ENCODE results near the gene TCEA2.

The TCEA2 gene

DNA sequence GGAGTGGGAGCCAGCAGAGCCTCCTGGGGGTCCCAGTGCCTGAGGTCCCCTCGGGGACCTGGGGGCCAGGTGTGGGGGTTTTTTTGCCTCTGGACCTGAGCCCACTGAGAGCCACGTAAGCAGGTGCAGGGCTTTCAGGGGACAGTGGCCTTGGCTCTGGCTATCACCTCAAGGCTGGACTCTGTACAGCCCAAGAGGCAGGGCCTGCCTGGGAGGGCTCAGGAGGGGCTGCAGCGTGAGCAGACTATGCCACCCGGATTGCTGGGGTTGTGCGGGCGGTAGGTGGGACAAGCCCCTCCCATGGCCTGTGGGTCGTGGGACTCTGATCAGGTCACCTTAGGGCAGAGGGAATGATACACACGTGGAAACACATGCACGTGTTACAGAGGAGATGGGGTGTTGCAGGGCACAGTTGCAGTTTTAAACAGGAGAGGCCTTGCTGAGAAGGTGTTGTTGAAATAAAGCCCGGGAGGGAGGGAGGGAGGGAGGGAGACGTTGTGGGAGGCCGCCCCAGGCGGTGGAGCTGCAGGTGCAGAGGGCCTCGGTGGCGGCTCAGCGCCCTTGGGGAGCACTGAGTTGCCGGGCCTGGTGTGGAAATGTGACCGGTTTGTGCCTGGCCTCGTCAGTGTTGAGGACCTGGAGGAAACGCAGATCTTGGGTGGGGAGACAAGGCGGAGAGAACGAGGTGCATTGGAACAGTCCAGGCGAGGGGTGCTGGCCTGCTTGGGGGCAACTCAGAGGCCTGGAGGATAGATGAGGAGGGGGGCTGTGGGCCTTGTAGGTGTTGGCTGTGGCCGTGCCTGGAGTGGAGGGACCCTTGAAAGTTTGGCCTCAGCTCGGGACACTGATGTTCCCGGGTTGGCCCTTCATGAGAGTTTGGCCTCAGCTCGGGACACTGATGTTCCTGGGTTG is 2.3 kb downstream of the TCEA2 start:
- DNase-seq (ENCODE audit: low read depth) = no peak

DNA sequence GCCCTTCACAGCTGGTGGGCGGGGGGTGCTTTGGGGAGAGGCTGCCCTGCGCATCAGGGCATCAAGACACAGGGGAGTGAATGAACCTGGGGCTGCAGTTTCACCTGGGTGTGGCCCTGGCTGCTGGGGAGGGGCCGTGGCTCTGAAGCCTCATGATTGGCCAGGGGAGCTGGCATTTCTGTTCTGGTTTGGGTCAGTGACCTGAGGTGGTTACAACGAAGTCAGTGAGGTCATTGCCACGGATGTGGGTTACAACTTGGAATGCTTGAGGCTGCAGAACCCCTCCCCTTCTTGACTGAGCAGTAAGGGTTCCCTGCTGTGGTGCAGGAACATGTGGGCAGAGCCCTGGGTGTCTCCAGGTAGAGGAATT is 3.0 kb downstream of the TCEA2 start:
- no peak for DNase-seq (ENCODE audit: low read depth)

DNA sequence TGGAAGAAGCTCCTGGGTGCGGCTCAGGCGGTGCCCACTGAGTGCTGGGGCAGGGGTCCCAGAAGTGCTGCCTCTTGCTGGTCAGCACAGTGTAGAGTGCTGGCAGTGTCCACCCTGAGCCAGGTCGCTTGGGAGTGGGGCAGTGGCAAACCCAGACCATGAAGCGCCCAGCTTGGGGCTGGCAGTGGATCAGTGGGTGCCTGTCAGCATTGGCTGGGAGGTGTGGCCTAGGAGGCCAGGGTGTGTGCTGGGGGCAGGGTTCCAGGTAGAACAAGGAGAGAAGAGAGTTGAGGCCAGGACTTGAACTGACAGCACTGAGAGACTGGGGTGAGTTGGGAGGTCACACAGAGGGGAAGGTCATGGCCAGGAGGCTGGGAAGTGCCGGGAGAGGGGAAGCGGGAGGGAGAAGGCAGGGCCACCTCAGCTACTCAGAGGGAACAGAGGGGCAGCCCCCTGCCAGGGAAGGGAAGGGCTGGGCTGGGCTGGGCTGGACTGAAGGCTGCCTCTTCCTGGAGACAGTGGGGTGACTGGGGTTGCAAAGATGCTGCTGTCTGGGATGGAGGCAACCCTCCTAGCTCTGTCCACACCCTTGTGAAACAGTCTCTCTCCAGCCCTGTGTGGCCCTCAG is 4.1 kb downstream of the TCEA2 start:
- no peak for DNase-seq (ENCODE audit: low read depth)

DNA sequence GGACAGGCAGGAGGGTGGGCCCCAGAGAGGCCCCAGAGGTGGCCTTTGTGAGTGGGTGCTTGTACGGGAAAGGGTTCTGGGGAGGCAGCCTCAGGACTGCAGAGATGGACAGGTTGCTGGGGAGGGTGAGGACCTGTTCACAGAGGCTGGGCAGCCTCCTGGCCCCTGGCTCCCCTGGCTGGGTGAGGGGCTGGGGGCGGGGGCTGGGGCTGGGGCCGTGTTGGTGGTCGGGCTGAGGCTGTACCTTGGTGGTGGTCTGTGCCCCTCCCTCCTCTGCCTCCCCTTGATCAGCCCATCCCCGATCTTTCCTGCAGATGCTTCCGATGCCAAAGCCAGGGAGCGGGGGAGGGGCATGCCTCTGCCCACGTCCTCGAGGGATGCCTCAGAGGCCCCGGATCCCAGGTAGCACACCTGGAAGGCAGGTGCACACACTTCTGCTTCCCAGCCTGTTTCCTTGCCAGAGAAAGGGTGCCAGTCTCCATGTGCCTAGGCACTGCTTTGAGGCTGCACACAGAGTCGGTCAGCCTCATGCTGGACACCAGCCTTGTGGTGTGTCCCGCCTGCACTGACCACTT is 4.8 kb downstream of the TCEA2 start:
- no peak for DNase-seq (ENCODE audit: low read depth)

DNA sequence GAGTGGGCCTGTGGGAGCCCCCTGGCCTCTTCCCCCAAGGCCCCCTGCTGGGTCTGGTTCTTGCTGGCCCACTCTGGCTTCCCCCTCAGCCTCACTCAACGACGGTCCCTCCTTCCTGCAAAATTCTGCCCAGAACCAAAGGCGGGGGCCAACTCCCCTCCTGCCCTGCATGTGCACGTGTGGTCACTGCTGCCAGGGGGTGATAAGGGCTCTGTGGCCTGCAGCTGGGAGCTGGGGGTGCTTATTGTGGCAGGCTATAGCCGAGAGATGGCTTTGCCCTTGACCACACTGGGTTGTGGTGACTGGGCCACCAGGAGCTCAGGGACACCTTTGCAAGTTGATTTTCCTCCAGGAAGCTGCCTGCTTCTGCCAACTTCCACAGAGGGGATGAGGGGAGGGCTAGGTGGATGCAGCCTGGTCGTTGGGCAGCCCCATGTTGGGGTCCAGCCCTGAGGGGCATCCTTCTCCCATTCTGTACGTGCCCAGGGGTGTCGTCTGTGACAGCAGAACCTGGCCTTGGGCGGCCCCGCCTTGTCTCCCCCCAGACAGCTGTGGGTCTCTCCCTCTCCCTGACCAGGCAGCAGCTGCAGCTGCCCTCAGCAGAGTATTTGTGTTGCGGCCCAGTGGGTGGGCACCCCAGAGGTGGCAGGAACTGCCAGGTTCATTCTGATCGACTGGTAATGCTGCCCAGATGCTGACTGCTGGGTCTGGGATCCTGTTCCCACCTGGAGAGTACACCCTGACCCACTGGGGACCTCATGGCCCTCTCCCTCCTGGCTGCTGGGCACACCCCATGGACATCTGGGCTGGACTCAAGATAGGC is 5.6 kb downstream of the TCEA2 start:
- no peak for DNase-seq (ENCODE audit: low read depth)

DNA sequence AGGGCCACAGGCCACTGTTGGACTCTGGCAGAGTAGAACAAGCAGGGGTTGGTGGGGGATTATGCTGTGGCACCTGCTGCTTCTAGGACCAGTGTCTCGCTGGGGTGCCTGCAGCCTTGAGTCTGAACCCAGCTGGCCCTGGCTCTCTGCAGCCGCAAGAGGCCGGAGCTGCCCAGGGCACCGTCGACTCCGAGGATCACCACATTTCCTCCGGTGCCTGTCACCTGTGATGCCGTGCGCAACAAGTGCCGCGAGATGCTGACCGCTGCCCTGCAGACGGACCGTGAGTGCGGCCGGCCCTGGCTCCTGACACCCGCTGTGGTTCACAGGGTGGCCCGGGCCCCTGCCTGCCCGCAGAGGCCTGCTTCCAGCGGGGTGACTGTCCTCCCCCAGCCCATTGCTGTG is 6.2 kb downstream of the TCEA2 start:
- DNase-seq (ENCODE audit: low read depth) = no peak

DNA sequence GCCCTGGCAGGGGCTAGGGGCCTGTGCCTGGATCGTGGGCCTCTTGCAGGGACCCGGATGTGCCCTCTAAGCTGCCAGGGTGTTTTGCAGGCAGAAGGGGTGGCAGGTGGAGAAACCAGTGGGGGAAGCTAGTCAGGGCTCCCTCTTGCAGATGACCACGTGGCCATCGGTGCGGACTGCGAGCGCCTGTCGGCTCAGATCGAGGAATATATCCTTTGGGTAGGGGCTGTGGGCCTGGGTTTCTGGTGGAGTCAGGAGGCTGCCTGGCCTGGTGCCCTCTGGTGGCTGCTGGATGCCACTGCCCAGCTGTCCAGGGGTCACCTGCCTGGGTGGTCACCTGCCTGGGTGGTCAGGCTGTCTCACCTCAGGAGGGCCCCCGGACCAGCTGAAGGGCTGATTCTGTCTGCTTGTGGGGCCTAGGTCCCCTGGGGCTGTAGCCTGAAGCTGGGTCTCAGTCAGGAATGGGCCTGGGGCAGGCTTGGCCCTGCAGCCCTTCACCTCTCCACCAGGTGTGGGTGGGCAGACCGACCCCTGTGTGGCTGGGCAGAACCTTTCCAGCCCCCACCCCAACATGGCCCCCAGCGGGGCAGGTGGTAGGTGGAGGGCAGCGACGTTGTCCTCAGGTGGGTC is 6.7 kb downstream of the TCEA2 start:
- no peak for DNase-seq (ENCODE audit: low read depth)

DNA sequence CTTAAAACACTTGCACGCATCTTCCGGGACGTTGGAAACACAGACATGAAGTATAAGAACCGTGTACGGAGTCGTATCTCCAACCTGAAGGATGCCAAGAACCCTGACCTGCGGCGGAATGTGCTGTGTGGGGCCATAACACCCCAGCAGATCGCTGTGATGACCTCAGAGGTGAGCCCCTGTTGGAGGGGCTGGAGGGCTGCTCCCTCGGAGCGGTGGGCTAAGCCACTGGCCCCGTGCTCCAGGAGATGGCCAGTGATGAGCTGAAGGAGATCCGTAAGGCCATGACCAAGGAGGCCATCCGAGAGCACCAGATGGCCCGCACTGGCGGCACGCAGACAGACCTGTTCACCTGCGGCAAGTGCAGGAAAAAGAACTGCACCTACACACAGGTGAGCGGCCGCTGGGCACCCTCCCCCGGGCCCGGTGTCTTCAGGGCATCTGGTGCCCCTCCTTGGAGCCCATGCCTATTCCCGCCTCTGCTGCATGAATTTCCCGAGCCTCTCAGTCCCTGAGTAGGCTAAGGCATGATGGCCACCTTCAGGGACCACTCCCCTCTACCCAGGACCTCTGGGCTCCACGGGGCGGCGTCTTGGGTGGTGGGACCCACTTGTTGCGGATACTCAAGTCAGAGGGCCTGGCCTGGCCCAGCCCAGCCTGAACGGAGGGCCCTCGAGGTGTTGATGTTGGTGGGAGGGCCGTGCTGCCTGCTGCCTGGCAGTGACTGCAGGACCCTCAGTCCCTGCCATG is 7.4 kb downstream of the TCEA2 start:
- no peak for DNase-seq (ENCODE audit: low read depth)

DNA sequence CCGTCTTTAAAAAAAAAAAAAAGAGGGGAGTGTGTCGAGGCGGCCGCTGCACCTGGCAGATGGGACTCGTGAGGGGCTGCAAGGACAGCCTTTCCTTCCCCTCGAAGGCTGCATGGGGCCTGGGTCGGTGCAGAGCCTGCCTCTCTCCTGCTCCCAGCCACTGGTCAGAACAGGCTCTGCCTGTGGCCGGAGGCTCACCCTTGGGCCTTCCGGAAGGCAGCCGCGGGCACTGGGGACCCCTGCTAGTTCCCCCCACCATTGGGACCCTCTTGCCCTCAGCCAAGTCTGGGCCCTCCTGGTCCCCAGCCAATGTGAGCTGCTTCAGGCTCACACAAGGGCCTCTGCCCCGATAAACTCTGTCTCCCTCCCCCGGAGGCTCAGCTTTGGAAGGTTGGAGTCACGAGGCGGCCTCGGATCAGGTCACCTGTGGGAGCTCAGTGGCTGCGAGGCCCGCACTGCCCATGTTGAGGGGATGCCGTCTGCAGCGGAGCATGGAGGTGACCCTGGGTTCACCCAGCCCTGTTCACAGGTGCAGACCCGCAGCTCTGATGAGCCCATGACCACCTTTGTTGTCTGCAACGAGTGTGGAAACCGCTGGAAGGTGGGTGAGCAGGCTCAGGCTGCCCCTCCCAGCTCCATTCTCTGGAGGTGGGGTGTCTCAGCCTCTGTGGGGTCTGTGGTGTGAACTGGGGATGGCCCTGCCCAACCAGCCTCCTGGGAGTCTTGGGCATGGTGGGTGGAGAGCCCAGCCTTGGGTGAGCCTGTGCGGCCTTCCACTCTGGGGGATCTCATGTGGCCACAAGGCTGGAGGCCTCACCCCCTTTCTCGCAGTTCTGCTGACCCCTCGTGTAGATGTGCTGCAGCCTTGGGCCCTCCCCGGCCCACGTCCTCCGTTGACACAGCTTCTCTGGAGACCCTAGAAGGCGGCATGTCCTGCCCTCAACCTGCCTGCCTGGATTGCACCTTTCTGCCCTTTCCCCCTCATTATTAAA is 8.6 kb downstream of the TCEA2 start:
- DNase-seq (ENCODE audit: low read depth) = no peak

DNA sequence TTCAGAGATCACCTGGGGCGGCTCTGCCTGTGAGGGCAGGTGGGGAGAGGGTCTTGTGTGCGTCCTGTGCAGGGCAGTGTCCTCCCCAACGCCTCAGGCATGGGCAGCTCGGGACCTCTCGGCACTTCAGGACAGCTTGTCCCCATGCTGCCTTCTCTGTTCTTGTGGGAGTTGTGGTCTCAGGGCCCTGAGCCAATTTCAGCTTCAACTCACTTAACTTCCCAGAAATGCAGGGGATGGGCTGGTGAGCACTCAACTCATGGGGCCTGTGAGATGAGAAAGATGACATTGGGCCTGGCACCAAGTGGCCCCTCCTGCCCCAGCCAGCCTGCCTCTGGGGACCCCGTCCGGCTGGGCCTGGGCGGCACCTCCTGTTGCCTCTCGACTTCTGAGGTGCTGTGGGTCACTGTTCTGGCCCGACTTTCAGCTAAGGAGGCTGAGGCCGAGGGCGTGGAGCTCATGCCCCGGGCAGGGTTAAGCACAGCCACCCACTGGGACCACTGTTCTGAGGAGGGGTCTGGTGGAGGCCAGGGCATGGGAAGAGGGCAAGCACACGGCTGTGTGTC is 9.6 kb downstream of the TCEA2 start:
- DNase-seq (ENCODE audit: low read depth) = no peak

DNA sequence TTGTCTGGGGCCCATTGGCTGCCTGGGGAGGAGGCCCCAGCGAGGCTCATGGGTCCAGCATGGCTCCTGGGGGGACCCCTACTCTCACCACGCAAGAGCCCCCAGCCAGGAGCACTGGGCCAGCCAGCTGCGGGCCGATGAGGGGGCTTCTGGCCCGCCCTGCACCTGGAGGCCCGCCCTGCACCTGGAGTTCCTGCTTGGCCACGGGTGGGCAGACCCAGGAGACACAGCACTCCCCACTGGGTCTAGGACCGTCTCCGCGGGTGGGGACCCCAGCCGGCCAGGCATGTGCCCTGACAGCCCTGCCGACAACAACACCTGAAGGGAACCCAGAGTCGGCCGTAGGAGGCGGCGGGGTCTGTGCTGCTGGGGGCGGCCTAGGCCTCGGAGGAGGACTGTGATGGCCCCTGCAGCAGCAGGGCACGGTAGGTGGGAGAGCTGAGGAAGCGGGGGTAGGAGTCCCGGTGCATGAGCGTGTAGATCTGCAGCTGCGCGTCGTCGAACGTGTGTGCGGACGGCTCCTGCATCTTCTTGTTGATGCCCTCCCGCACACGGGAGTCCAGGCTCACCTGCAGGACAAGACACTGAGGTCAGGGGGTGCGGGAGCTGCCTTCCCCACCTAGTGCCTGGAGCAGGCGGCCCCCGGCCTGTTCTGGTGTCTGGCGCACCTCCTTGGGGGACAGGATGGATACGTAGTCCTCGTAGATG is 10.6 kb downstream of the TCEA2 start:
- no peak for DNase-seq (ENCODE audit: low read depth)

DNA sequence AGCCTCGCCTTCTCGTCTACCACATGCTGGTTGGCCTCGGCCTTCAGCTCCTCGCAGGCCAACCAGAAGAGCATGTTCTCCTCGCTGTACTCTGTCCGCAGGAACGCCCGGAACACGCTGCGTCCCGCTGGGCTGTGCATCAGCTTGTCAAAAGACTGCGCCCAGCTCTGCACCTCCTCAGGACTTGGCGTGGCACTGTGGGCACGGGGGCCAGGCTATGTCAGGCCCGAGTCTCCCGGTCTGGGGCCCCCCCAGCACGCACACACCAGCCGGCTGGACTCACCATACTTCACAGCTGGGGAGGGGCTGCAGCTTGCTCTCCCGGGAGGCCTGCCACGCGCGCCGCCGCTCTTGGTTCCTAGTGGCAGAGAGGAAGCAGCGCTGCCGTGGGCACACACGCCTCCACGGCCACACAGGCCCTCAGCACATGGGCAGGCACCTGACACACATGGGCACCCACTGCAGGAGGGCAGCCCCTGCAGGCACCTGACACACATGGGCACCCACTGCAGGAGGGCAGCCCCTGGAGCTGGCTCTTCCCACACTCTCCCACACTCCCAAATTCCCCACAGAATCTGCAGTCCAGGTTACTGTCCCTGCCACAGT is 11.3 kb downstream of the TCEA2 start:
- no peak for DNase-seq (ENCODE audit: low read depth)

DNA sequence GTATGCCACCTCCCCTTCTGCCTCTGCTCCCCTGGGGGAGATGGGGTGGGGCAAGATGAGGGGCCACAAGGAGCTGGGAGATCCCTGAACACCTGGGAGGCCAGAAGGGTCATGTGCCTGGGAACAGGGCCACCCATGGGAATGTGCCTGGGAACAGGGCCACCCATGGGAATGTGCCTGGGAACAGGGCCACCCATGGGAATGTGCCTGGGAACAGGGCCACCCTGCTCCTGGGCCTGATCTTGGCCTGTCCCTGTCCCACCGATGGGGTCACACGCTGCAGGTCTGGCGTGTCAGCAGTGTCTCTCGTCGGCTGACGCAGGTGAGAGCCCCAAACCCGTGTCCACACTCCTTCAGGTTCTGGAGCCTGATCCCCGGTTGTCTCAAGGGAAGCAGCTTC is 12.0 kb downstream of the TCEA2 start:
- no peak for DNase-seq (ENCODE audit: low read depth)

DNA sequence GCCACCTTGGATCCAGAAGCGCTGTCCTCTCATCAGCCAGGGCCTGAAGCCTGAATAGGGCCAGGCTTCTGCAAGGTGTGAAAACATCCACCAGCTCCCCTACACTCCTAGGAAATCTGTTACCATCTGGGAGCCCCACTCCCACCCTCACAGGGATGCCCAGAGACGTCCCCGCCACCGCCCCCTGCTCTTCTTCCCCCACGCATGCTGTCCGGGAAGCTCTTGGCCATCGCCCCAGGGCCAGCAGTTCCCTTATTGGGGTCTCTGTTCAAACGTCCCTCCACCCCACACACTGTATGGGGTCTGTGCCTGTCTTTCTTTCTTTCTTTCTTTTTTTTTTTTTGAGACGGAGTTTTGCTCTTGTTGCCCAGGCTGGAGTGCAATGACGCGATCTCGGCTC is 12.6 kb downstream of the TCEA2 start:
- no peak for DNase-seq (ENCODE audit: low read depth)

DNA sequence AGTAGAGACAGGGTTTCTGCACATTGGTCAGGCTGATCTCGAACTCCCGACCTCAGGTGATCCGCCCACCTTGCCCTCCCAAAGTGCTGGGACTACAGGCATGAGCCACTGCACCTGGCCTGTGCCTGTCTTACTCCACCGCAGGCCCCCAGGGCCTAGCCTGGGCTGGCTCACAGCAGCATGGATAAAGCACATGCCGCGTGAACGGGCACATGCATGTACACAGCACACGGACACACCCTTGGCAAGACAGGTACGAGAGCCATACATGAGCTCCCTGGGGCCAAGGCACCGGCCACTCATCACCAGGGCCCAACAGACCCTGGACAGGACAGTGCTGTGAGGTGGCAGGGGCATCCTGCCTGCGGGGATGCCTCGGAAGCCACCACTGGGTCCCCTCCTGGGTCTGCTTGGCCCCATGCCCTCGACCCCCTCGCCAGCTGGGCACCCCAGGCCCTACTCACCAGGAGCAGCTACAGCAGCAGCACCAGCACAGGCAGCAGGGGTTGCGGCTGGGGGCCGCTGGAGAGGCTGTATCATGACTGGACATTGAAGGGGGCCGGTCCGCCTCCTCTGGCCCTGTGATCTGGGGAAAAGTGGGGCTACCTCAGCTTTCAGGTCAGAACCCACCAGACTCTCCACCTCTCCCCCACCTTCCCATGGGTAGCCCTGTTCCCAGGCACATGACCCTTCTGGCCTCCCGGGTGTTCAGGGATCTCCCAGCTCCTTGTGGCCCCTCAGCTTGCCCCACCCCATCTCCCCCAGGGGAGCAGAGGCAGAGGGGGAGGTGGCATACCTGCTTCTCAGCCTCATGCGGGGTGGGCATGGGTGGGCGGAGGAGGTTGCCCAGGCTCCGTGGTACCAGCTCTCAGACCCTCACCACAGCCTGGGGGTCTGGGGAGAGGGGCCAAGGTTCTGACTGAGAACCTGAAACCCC is 13.3 kb downstream of the TCEA2 start:
- DNase-seq (ENCODE audit: low read depth) = no peak

DNA sequence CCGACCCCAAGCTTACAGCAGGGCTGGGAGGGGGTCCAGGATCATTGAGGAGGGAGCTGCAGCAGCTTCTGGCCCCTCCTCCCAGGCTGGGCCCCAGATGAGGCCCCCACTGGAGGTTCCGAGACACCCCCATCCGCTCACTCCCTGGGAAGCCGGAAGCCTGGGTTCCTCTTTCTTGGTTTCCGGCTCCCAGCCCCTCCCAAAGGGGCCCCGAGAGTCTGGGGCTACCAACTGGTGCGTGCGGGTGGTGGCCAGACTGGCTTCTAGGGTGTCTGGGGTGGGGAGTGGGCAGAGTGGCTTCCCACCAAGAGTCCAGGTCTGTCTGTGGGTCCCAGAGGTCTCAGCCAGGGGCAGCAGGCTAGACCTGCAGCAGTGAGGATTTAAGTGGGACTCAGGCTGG is 14.1 kb downstream of the TCEA2 start:
- DNase-seq (ENCODE audit: low read depth) = no peak

DNA sequence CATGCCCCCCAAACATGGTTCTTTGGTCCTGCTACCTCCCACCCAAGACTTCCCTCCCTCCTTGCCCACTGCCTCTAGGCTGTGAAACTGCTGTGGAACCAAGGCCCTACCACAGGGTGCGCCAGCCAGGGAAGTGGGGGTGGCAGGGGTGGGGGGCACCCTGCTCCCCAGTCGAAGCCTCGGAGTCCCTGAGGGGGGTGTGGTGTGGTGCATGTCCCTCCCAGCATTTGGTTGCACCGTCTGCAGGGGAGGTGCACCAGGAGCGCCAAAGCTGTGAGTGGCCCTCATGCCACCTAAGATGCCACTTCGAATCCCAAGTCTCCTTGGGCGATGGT is 14.5 kb downstream of the TCEA2 start:
- no peak for DNase-seq (ENCODE audit: low read depth)
